OCI-LY7 (cell line): Measurements from ENCODE around the gene DPYD.

Experiments used
- EZH2phosphoT487 ChIP-seq: fragments of 200-600 bp; sonication (generic); IDR thresholded peaks from 2 replicates; pipeline ENCODE4 v1.6.1; 2018; ENCODE audit warnings: low read depth, borderline replicate concordance, mild to moderate bottlenecking, mixed run types, antibody characterized with exemption, low read length, moderate library complexity, mixed read lengths
- TF ChIP-seq, protein P1 (sequence below): fragments of 200-600 bp; sonication (generic); conservative IDR thresholded peaks from 2 replicates; pipeline ENCODE4 v1.5.1; 2014; ENCODE audit warnings: mild to moderate bottlenecking, antibody characterized with exemption, low read length, moderate library complexity, mixed read lengths

DNA sequence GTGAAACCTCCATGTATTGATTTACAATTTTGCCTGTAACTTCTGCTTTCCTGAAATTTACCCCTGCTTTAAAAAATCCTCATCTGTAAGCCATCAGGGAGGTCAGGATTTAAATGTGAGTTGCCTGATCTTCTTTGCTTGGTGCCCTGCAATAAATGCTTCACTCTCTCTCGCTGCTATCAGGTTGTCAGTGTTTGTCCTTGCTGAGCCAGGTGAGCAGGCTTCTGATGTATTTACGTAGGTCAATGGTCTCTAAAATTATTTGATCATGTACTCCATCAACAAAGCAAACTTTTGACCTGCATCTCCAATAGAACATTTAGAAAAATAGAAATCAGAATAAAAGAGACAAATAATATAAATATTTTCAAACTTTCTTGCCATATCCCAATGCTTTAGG, 453.4 kb downstream of the DPYD start:
- TF ChIP-seq, protein P1, sequence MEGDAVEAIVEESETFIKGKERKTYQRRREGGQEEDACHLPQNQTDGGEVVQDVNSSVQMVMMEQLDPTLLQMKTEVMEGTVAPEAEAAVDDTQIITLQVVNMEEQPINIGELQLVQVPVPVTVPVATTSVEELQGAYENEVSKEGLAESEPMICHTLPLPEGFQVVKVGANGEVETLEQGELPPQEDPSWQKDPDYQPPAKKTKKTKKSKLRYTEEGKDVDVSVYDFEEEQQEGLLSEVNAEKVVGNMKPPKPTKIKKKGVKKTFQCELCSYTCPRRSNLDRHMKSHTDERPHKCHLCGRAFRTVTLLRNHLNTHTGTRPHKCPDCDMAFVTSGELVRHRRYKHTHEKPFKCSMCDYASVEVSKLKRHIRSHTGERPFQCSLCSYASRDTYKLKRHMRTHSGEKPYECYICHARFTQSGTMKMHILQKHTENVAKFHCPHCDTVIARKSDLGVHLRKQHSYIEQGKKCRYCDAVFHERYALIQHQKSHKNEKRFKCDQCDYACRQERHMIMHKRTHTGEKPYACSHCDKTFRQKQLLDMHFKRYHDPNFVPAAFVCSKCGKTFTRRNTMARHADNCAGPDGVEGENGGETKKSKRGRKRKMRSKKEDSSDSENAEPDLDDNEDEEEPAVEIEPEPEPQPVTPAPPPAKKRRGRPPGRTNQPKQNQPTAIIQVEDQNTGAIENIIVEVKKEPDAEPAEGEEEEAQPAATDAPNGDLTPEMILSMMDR, result no peak
- no peak for TF ChIP-seq EZH2phosphoT487
